IMR-90 (cell line): ENCODE measurements around the gene A1CF. TPM values are rescaled to one million over a fixed set of nuclear protein-coding genes. Genes with fewer than 3 reads are reported as not detected.

Experiments used
- ATAC-seq: fragments of 200-7000 bp; cut with Tn5 transposase; 2 replicates; pipeline ENCODE4 v1.9.1; 2020; ENCODE audit warnings: low read depth, mild to moderate bottlenecking, moderate library complexity
- BruUV-seq: library from RNA; stranded (reverse); fragments of 400-500 nt; replicated peaks from 2 replicates; lab custom pipeline; 2021; lab: Mats Ljungman, UMichigan
- CTCF ChIA-PET: fragments of 300-600 bp; formaldehyde crosslinking; extraction: SDS; loops from one replicate; lab custom pipeline; 2021; ENCODE audit warnings: antibody characterized with exemption; lab: Yijun Ruan, JAX
- POLR2A ChIA-PET: fragments of 300-600 bp; sonication (Branson Sonifier 250); formaldehyde crosslinking; loops from one replicate; lab custom pipeline; 2022; ENCODE audit warnings: antibody characterized with exemption; ENCODE audit not compliant: unreplicated experiment; lab: Charles Lee
- DNase-seq: peaks from one replicate; pipeline ENCODE4 v3.0.0; 2013
- H2AFZ ChIP-seq: replicated peaks from 2 replicates; pipeline ENCODE3; 2013; ENCODE audit warnings: low read length, mild to moderate bottlenecking; ENCODE audit not compliant: poor library complexity
- H2AK5ac ChIP-seq: 2 replicates; pipeline ENCODE4 v1.6.1; 2013; ENCODE audit warnings: low read depth, low read length, inconsistent platforms
- H2AK9ac ChIP-seq: replicated peaks from 2 replicates; pipeline ENCODE3; 2013; ENCODE audit warnings: mild to moderate bottlenecking, low read depth, low read length, moderate library complexity; ENCODE audit not compliant: poor library complexity
- H2BK120ac ChIP-seq: 2 replicates; pipeline ENCODE4 v1.6.1; 2013; ENCODE audit warnings: low read depth, low read length, inconsistent platforms
- H2BK15ac ChIP-seq: 3 replicates; pipeline ENCODE4 v1.6.1; 2013; ENCODE audit warnings: low read depth, low read length, inconsistent platforms
- H2BK20ac ChIP-seq: 2 replicates; pipeline ENCODE4 v1.6.1; 2013; ENCODE audit warnings: low read depth, mild to moderate bottlenecking, inconsistent platforms, low read length, moderate library complexity
- H2BK5ac ChIP-seq: 2 replicates; pipeline ENCODE4 v1.6.1; 2013; ENCODE audit warnings: mild to moderate bottlenecking, low read depth, low read length, inconsistent platforms; ENCODE audit not compliant: poor library complexity, severe bottlenecking
- H3K14ac ChIP-seq: replicated peaks from 2 replicates; pipeline ENCODE4 v1.6.1; 2013; ENCODE audit warnings: low read depth, low read length, inconsistent platforms
- H3K18ac ChIP-seq: 2 replicates; pipeline ENCODE4 v1.6.1; 2013; ENCODE audit warnings: low read depth, low read length, control low read depth
- H3K23ac ChIP-seq: 2 replicates; pipeline ENCODE4 v1.6.1; 2013; ENCODE audit warnings: low read depth, low read length, inconsistent platforms
- H3K27ac ChIP-seq: 2 replicates; pipeline ENCODE4 v1.5.1; 2013; ENCODE audit warnings: mild to moderate bottlenecking, control low read depth, low read length; ENCODE audit not compliant: insufficient read depth
- H3K27me3 ChIP-seq: 2 replicates; pipeline ENCODE4 v1.6.1; 2013; ENCODE audit warnings: low read length; ENCODE audit not compliant: control insufficient read depth, insufficient read depth
- H3K36me3 ChIP-seq: 2 replicates; pipeline ENCODE4 v1.6.1; 2013; ENCODE audit warnings: low read length, mixed read lengths; ENCODE audit not compliant: control insufficient read depth, insufficient read depth
- H3K4ac ChIP-seq: 2 replicates; pipeline ENCODE4 v1.6.1; 2013; ENCODE audit warnings: low read depth, low read length, inconsistent platforms
- H3K4me1 ChIP-seq: 2 replicates; pipeline ENCODE4 v1.6.1; 2013; ENCODE audit warnings: low read length, mixed read lengths; ENCODE audit not compliant: control insufficient read depth, insufficient read depth
- H3K4me2 ChIP-seq: 2 replicates; pipeline ENCODE4 v1.6.1; 2013; ENCODE audit warnings: low read depth, mild to moderate bottlenecking, control low read depth, low read length, moderate library complexity
- H3K4me3 ChIP-seq: 2 replicates; pipeline ENCODE4 v1.5.1; 2013; ENCODE audit warnings: low read depth, mild to moderate bottlenecking, control low read depth, low read length, moderate library complexity; ENCODE audit not compliant: insufficient read depth
- H3K56ac ChIP-seq: 2 replicates; pipeline ENCODE4 v1.6.1; 2013; ENCODE audit warnings: low read length, inconsistent platforms; ENCODE audit not compliant: insufficient read depth; ENCODE audit errors: extremely low read depth
- H3K79me1 ChIP-seq, 2 experiments: 2 replicates each; pipeline ENCODE4 v1.6.1; 2013; ENCODE audit warnings: low read length in 2 of 2, inconsistent platforms in 1 of 2, low read depth in 1 of 2
- H3K9ac ChIP-seq: 2 replicates; pipeline ENCODE4 v1.6.1; 2013; ENCODE audit warnings: low read depth, low read length, control low read depth
- H3K9me1 ChIP-seq: 2 replicates; pipeline ENCODE4 v1.6.1; 2013; ENCODE audit warnings: low read length, inconsistent platforms; ENCODE audit not compliant: insufficient read depth
- H3K9me3 ChIP-seq: 2 replicates; pipeline ENCODE4 v1.6.1; 2013; ENCODE audit warnings: low read length; ENCODE audit not compliant: control insufficient read depth, insufficient read depth
- H4K20me1 ChIP-seq: 2 replicates; pipeline ENCODE4 v1.6.1; 2013; ENCODE audit warnings: low read length, inconsistent platforms; ENCODE audit not compliant: insufficient read depth
- H4K5ac ChIP-seq: 2 replicates; pipeline ENCODE4 v1.6.1; 2013; ENCODE audit warnings: mild to moderate bottlenecking, low read depth, low read length, control low read depth
- H4K8ac ChIP-seq, 2 experiments: 2 replicates each; pipeline ENCODE4 v1.6.1; 2013; ENCODE audit warnings: low read depth in 2 of 2, low read length in 2 of 2, control low read depth in 1 of 2, inconsistent platforms in 1 of 2
- H4K91ac ChIP-seq: 2 replicates; pipeline ENCODE4 v1.6.1; 2013; ENCODE audit warnings: low read depth, low read length, inconsistent platforms; ENCODE audit not compliant: insufficient read depth
- CEBPB ChIP-seq: IDR thresholded peaks from 2 replicates; pipeline ENCODE4 v1.6.1; 2012; ENCODE audit warnings: low read depth, low read length, improper control_type of control experiment
- RCOR1 ChIP-seq: IDR thresholded peaks from 2 replicates; pipeline ENCODE4 v1.6.1; 2012; ENCODE audit warnings: mild to moderate bottlenecking, low read length, improper control_type of control experiment; ENCODE audit not compliant: insufficient replicate concordance
- WGBS, 2 experiments: methylation state at CpG; one replicate each; pipeline versions ENCODE4 v1.1.5 to v1.1.7; 2013; ENCODE audit warnings: missing lambda C conversion rate in 2 of 2; ENCODE audit not compliant: insufficient read length in 1 of 2; ENCODE audit errors: extremely low coverage in 2 of 2; 5-methylcytosine and 5-hydroxymethylcytosine counted together
- dilution Hi-C: fragments of 300-500 bp; cut with HindIII; formaldehyde crosslinking; loops from one replicate; pipeline ENCODE4 v1.14.3; 2018; ENCODE audit warnings: low sequenced_read_pairs; ENCODE audit not compliant: unreplicated experiment
- in situ Hi-C: fragments of 300-500 bp; cut with MboI; formaldehyde crosslinking; loops from 3 replicates; pipeline ENCODE4 v1.14.3; 2019; ENCODE audit warnings: low sequenced_read_pairs, inconsistent platforms, mixed read lengths
- intact Hi-C: fragments of 100-400 bp; cut with micrococcal nuclease; formaldehyde crosslinking; loops from 2 replicates; pipeline ENCODE4 v1.10.0; 2022
- polyA plus RNA-seq, 3 experiments: library from polyadenylated mRNA; depleted of rRNA; stranded (reverse); fragments of >200 nt; gene quantifications; 2 replicates each; pipeline ENCODE4 v1.2.3, GENCODE V29; 2012; ENCODE audit warnings: low replicate concordance in 1 of 3
- total RNA-seq: library from RNA; depleted of rRNA; stranded (reverse); fragments of >200 nt; gene quantifications from 2 replicates; pipeline ENCODE4 v1.2.3, GENCODE V29; 2012
- TF ChIP-seq, protein P1 (sequence below): fragments of 150-350 bp; IDR thresholded peaks from 2 replicates; pipeline ENCODE4 v1.6.1; 2017; ENCODE audit warnings: mild to moderate bottlenecking, antibody characterized with exemption, low read length, low read depth

The A1CF gene
- total and polyA plus RNA-seq, 2 of the 4 experiments (the other 2 are of a cell fraction) = not detected

DNA sequence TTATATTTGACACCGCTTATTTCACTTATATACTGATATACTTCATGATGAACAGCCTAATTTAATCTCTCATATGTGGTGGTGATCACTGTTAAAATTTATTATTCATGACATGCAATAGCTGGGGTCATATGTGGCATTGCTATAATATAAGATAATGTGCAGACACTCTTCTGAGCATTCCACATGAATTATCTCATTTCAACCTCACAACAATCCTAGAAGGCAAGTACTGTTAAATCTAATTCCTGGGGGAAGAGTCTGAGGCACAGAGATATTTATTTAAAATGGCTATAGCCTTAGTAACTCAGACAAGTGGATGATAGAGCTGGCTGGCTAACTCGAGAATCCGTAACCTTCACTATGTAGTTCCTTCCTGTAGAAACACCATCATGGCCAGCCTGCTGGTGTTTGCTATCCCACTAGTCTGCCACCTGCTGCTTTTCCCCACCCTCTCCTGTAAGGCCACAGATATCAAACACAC is 46.6 kb upstream of the A1CF start (continued):
- TF ChIP-seq, protein P1, sequence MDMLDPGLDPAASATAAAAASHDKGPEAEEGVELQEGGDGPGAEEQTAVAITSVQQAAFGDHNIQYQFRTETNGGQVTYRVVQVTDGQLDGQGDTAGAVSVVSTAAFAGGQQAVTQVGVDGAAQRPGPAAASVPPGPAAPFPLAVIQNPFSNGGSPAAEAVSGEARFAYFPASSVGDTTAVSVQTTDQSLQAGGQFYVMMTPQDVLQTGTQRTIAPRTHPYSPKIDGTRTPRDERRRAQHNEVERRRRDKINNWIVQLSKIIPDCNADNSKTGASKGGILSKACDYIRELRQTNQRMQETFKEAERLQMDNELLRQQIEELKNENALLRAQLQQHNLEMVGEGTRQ = no peak
- TF ChIP-seq RCOR1 = no peak

DNA sequence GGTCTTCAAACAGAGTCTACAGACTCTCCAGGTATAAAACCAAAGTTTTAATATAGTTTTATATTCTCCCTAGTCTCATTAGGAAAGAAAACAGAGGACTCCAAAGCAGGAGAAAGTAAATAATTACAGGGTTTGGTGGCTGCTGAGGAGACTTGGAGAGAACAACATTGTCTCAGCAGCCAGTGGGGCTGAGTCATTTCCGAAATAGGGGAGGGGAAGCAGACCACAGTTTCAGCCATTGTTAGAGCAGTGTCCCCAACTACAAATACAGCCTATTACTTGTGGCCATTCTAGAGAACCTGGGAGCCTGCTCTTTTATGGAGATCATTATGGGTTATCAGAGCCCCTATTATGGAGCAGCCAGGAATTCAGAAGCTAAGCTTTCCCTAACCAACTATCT is 44.2 kb upstream of the A1CF start:
- Histone ChIP-seq H3K9me3 (no peaks in the 10 kb centered on the region), H2AK5ac (no peak overlapping the region), H3K56ac (no peak overlapping the region), H3K27ac (no peak overlapping the region), H2AFZ (no peak overlapping the region), H2BK20ac (no peak overlapping the region), H4K8ac (no peak overlapping the region), H2AK9ac (no peak overlapping the region), H4K91ac (no peak overlapping the region), H3K79me1 (no peaks in the 10 kb centered on the region), H3K9ac (no peak overlapping the region), H2BK15ac (no peak overlapping the region), H3K27me3 (peaks cover 10% of the 10 kb centered on the region), H2BK5ac (no peak overlapping the region), H3K14ac (no peak overlapping the region), H4K20me1 (no peaks in the 10 kb centered on the region), H3K23ac (no peak overlapping the region), H3K4ac (no peak overlapping the region), H3K18ac (no peak overlapping the region), H3K4me3 (no peak overlapping the region), H2BK120ac (no peak overlapping the region), H3K36me3 (no peaks in the 10 kb centered on the region), H4K5ac (no peak overlapping the region), H3K4me1 (no peaks in the 10 kb centered on the region), H3K9me1 (no peaks in the 10 kb centered on the region), H3K4me2 (no peak overlapping the region)
- ATAC-seq (no peak), DNase-seq (no peak)
- BruUV-seq = no TSS peak
- ChIA-PET CTCF (no interaction called here), POLR2A (no interaction called here)
- no CpG with 5 or more reads among the region's 1 CpG for WGBS, 2 experiments
- no peak for TF ChIP-seq CEBPB
- dilution Hi-C loops (no loop called here), in situ Hi-C loops (no loop called here), intact Hi-C loops (no loop called here)
